OCI-LY7 (cell line): Measurements from ENCODE around the gene HES4. TPM values are rescaled to one million over a fixed set of nuclear protein-coding genes. Genes with fewer than 3 reads are reported as not detected.
A peak's percentile ranks its signal among the peaks of the same experiment; 100 is the strongest.

ENCODE experiments used
- Bru-seq: library from RNA; stranded (reverse); fragments of 400-500 nt; gene quantifications from one replicate; lab custom pipeline; 2021; lab: Mats Ljungman, UMichigan
- BruChase-seq, 2 experiments: library from RNA; stranded (reverse); fragments of 400-500 nt; gene quantifications; one replicate each; lab custom pipeline; 2021; lab: Mats Ljungman, UMichigan
- BruUV-seq: library from RNA; stranded (reverse); fragments of 400-500 nt; replicated peaks from 2 replicates; lab custom pipeline; 2021; lab: Mats Ljungman, UMichigan
- CTCF ChIA-PET: fragments of 300-600 bp; sonication (Branson Sonifier 250); formaldehyde crosslinking; loops from one replicate; lab custom pipeline; 2022; ENCODE audit warnings: antibody characterized with exemption; ENCODE audit not compliant: unreplicated experiment; lab: Charles Lee
- POLR2A ChIA-PET: fragments of 300-600 bp; sonication (Branson Sonifier 250); formaldehyde crosslinking; loops from one replicate; lab custom pipeline; 2022; ENCODE audit warnings: antibody characterized with exemption; lab: Charles Lee
- DNase-seq: peaks from one replicate; pipeline ENCODE4 v3.0.0-alpha.2; 2015; ENCODE audit warnings: low spot score
- H2AFZ ChIP-seq: fragments of 200-600 bp; sonication (generic), shearing (Covaris generic); 2 replicates; pipeline ENCODE4 v1.6.1; 2014; ENCODE audit warnings: mild to moderate bottlenecking, antibody characterized with exemption, low read length, moderate library complexity
- H3K27ac ChIP-seq: fragments of 200-600 bp; sonication (generic); 2 replicates; pipeline ENCODE4 v1.5.1; 2014; ENCODE audit warnings: mixed run types, low read depth, mild to moderate bottlenecking, moderate library complexity, low read length, inconsistent platforms; ENCODE audit not compliant: poor library complexity, severe bottlenecking
- H3K36me3 ChIP-seq: fragments of 200-600 bp; sonication (generic); 2 replicates; pipeline ENCODE4 v1.6.1; 2014; ENCODE audit warnings: mild to moderate bottlenecking, antibody characterized with exemption, low read length, moderate library complexity, mixed read lengths; ENCODE audit not compliant: insufficient read depth
- H3K4me1 ChIP-seq: fragments of 200-600 bp; sonication (generic); 2 replicates; pipeline ENCODE4 v1.5.1; 2014; ENCODE audit warnings: mild to moderate bottlenecking, low read length; ENCODE audit not compliant: insufficient read depth, poor library complexity, severe bottlenecking
- H3K4me2 ChIP-seq: fragments of 200-600 bp; sonication (generic); 2 replicates; pipeline ENCODE4 v1.6.1; 2014; ENCODE audit warnings: mild to moderate bottlenecking, low read length
- H3K4me3 ChIP-seq: fragments of 200-600 bp; sonication (generic); 2 replicates; pipeline ENCODE4 v1.5.1; 2014; ENCODE audit warnings: mild to moderate bottlenecking, low read depth, low read length; ENCODE audit not compliant: poor library complexity, severe bottlenecking
- H3K79me2 ChIP-seq: fragments of 200-600 bp; sonication (generic); 2 replicates; pipeline ENCODE4 v1.6.1; 2016; ENCODE audit warnings: low read depth, mild to moderate bottlenecking, low read length, moderate library complexity, mixed read lengths; ENCODE audit not compliant: insufficient read depth
- H3K9me2 ChIP-seq: fragments of 200-600 bp; sonication (generic); 2 replicates; pipeline ENCODE4 v1.6.1; 2016; ENCODE audit warnings: mild to moderate bottlenecking, low read length, mixed read lengths; ENCODE audit not compliant: insufficient read depth
- H3K9me3 ChIP-seq: fragments of 200-600 bp; sonication (generic); 2 replicates; pipeline ENCODE4 v1.6.1; 2014; ENCODE audit warnings: mild to moderate bottlenecking, mixed run types, low read length, mixed read lengths
- H4K20me1 ChIP-seq: fragments of 200-600 bp; sonication (generic); 2 replicates; pipeline ENCODE4 v1.6.1; 2014; ENCODE audit warnings: mild to moderate bottlenecking, antibody characterized with exemption, low read length, moderate library complexity, mixed read lengths; ENCODE audit not compliant: insufficient read depth
- CTCF ChIP-seq: fragments of 200-600 bp; sonication (generic); conservative IDR thresholded peaks from 2 replicates; pipeline ENCODE4 v1.5.1; 2014; ENCODE audit warnings: mild to moderate bottlenecking, antibody characterized with exemption, low read length, moderate library complexity, mixed read lengths
- EZH2phosphoT487 ChIP-seq: fragments of 200-600 bp; sonication (generic); IDR thresholded peaks from 2 replicates; pipeline ENCODE4 v1.6.1; 2018; ENCODE audit warnings: low read depth, borderline replicate concordance, mild to moderate bottlenecking, mixed run types, antibody characterized with exemption, low read length, moderate library complexity, mixed read lengths
- intact Hi-C: fragments of 100-400 bp; cut with micrococcal nuclease; formaldehyde crosslinking; loops from one replicate; pipeline ENCODE4 v1.10.0; 2022; ENCODE audit not compliant: unreplicated experiment
- long read RNA-seq: library from polyadenylated mRNA; stranded (forward); transcript quantifications from one replicate; pipeline ENCODE4 v2.0.0, GENCODE V29; 2022
- total RNA-seq, 2 experiments: library from RNA; depleted of rRNA in 1 of 2; stranded (reverse); fragments of >200 nt in 1 of 2; shearing (Covaris generic) in 1 of 2; gene quantifications; 2 replicates each; pipeline ENCODE4 v1.2.3, GENCODE V29; 2014 to 2022

The HES4 gene
- not detected in 2 replicates for total RNA-seq (2014; rRNA removed; shearing (Covaris generic))
- not detected in 2 replicates for total RNA-seq (2022)
- Bru-seq, nascent RNA, result not detected
- percentile 22 among the genes with signal in this experiment for BruChase-seq, experiment 1, labeled RNA remaining after a 6-hour chase
- BruChase-seq, experiment 2, labeled RNA remaining after a 2-hour chase, result not detected
- long read RNA-seq, result 0 reads

- H4K20me1 ChIP-seq, result no peaks in the 10 kb centered on the region
- no peak for DNase-seq
- H2AFZ ChIP-seq, result no peak within 1 kb of the TSS
- H3K9me2 ChIP-seq, result no peaks in the 10 kb centered on the region
- TF ChIP-seq EZH2phosphoT487 (no peak), CTCF (no peak)
- intact Hi-C loops, result no loop called here
- no peaks in the 10 kb centered on the region for H3K4me1 ChIP-seq
- CTCF ChIA-PET, result no interaction called here
- no TSS peak for BruUV-seq
- no peak within 1 kb of the TSS for H3K4me3 ChIP-seq
- H3K4me2 ChIP-seq, result peak within 1 kb of the TSS; percentile 16; the same call in 1 of the 2 replicates
- H3K27ac ChIP-seq, result no peak within 1 kb of the TSS
- H3K36me3 ChIP-seq, result no peaks in the 10 kb centered on the region
- H3K9me3 ChIP-seq, result no peaks in the 10 kb centered on the region
- POLR2A ChIA-PET, result no interaction called here
- H3K79me2 ChIP-seq, result no peaks in the 10 kb centered on the region
Measured at GRCh38 chr1:999725-1000356, at the start of gene HES4. HES4 (minus strand) TSS chr1:1000097; CDS start chr1:999973, 124 bp downstream.

- ChIA-PET POLR2A (no interaction called here), CTCF (no interaction called here)
- Histone ChIP-seq H3K9me2 (no peaks in the 10 kb centered on the region), H3K4me1 (no peaks in the 10 kb centered on the region), H3K4me2 (no peak overlapping the region), H2AFZ (no peak overlapping the region), H3K79me2 (no peaks in the 10 kb centered on the region), H3K4me3 (no peak overlapping the region), H3K9me3 (no peaks in the 10 kb centered on the region), H4K20me1 (no peaks in the 10 kb centered on the region), H3K36me3 (no peaks in the 10 kb centered on the region), H3K27ac (no peak overlapping the region)
- intact Hi-C loops, result no loop called here
- no peak for TF ChIP-seq CTCF
- no peak for TF ChIP-seq EZH2phosphoT487
- no peak for DNase-seq
- no TSS peak for BruUV-seq
Measured at GRCh38 chr1:1048765-1049164, 48.9 kb upstream of the HES4 start.

- no TSS peak for BruUV-seq
- Histone ChIP-seq H3K4me1 (no peaks in the 10 kb centered on the region), H4K20me1 (no peaks in the 10 kb centered on the region), H3K27ac (no peak overlapping the region), H3K4me3 (no peak overlapping the region), H3K9me2 (no peaks in the 10 kb centered on the region), H3K79me2 (no peaks in the 10 kb centered on the region), H3K36me3 (no peaks in the 10 kb centered on the region), H3K4me2 (no peak overlapping the region), H2AFZ (no peak overlapping the region), H3K9me3 (no peaks in the 10 kb centered on the region)
- DNase-seq, result no peak
- POLR2A ChIA-PET, result no interaction called here
- TF ChIP-seq EZH2phosphoT487 (no peak), CTCF (no peak)
- intact Hi-C loops, result no loop called here
- CTCF ChIA-PET, result no interaction called here
Measured at GRCh38 chr1:1047963-1048362, 48.1 kb upstream of the HES4 start.
